Activated T-cell treated with anti-CD3 and anti-CD28 coated beads for 48 hours (primary cell): ENCODE results near the gene C3orf85.
"Not testable (repeated sequence)": the region's sequence is repeated elsewhere in the genome, so short reads cannot be mapped to it uniquely, and the experiment has no call there.

Experiments
- DNase-seq: peaks from one replicate; pipeline ENCODE4 v3.0.0-alpha.2; 2020; ENCODE audit warnings: low read depth

C3orf85 gene

GRCh38 chr3:109136523-109136922, at the start of gene C3orf85:
Gene C3orf85 (plus strand): TSS chr3:109136719. CDS start chr3:109136848, 129 bp downstream.
- no peak for DNase-seq

GRCh38 chr3:109089265-109089664, 47.3 kb upstream of the C3orf85 start:
- DNase-seq = no peak

GRCh38 chr3:109091846-109092245, 44.7 kb upstream of the C3orf85 start:
- no peak for DNase-seq

- DNase-seq = no peak
Observed at GRCh38 chr3:109093561-109093960, 43.0 kb upstream of the C3orf85 start.

GRCh38 chr3:109095166-109095565, 41.4 kb upstream of the C3orf85 start:
- DNase-seq = no peak

GRCh38 chr3:109098079-109098644, 38.4 kb upstream of the C3orf85 start:
- no peak for DNase-seq

- DNase-seq = no peak
Observed at GRCh38 chr3:109109574-109109973, 26.9 kb upstream of the C3orf85 start.

GRCh38 chr3:109112946-109113760, 23.4 kb upstream of the C3orf85 start:
- DNase-seq = no peak

- no peak for DNase-seq
Observed at GRCh38 chr3:109114746-109115145, 21.8 kb upstream of the C3orf85 start.

GRCh38 chr3:109115451-109115850, 21.1 kb upstream of the C3orf85 start:
- no peak for DNase-seq

- DNase-seq = no peak
Observed at GRCh38 chr3:109116031-109116430, 20.5 kb upstream of the C3orf85 start.

- DNase-seq = no peak
Observed at GRCh38 chr3:109117939-109118338, 18.6 kb upstream of the C3orf85 start, which contains the start of gene MORC1. Gene MORC1 (minus strand): TSS chr3:109118134. CDS start chr3:109118059, 75 bp downstream.

- DNase-seq = no peak
Observed at GRCh38 chr3:109118584-109118983, 17.9 kb upstream of the C3orf85 start.

- no peak for DNase-seq
Observed at GRCh38 chr3:109122690-109123089, 13.8 kb upstream of the C3orf85 start.

- DNase-seq = no peak
Observed at GRCh38 chr3:109125902-109126301, 10.6 kb upstream of the C3orf85 start.

GRCh38 chr3:109127553-109127952, 9.0 kb upstream of the C3orf85 start:
- DNase-seq = no peak

GRCh38 chr3:109131276-109131675, 5.2 kb upstream of the C3orf85 start:
- DNase-seq = no peak

GRCh38 chr3:109132801-109133473, 3.6 kb upstream of the C3orf85 start:
- DNase-seq = no peak

GRCh38 chr3:109133474-109133816, 3.1 kb upstream of the C3orf85 start:
- not testable (repeated sequence) for DNase-seq

- DNase-seq = no peak
Observed at GRCh38 chr3:109137761-109138160, 1.2 kb downstream of the C3orf85 start.

GRCh38 chr3:109140318-109140717, 3.8 kb downstream of the C3orf85 start:
- DNase-seq = no peak

- DNase-seq = no peak
Observed at GRCh38 chr3:109143646-109144045, 7.1 kb downstream of the C3orf85 start.

GRCh38 chr3:109149078-109149477, 12.6 kb downstream of the C3orf85 start:
- DNase-seq = no peak
